ENCODE measurements around the gene MTPN.

MTPN gene

DNA sequence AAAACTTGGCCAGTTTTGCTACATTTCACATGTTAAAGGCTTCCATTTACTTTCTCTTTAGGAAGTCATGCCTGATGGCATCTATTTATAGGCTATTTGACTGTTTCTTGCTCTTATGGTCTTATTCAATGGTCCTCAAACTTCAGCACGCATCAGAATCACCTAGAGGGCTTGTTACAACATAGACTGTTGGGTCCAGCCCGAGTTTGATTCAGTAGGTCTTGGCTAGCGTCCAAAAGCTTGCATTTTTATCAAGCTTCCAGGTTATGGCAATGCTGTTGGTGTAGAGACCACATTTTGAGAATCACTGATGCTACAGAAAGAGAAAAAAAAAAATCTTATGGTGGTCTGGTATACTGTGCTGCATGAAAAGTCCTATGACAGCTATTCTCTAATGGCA lies 51.9 kb downstream of the MTPN start:
- no peaks in the 10 kb centered on the region for H3K9me3 ChIP-seq
- TF ChIP-seq, protein P1, sequence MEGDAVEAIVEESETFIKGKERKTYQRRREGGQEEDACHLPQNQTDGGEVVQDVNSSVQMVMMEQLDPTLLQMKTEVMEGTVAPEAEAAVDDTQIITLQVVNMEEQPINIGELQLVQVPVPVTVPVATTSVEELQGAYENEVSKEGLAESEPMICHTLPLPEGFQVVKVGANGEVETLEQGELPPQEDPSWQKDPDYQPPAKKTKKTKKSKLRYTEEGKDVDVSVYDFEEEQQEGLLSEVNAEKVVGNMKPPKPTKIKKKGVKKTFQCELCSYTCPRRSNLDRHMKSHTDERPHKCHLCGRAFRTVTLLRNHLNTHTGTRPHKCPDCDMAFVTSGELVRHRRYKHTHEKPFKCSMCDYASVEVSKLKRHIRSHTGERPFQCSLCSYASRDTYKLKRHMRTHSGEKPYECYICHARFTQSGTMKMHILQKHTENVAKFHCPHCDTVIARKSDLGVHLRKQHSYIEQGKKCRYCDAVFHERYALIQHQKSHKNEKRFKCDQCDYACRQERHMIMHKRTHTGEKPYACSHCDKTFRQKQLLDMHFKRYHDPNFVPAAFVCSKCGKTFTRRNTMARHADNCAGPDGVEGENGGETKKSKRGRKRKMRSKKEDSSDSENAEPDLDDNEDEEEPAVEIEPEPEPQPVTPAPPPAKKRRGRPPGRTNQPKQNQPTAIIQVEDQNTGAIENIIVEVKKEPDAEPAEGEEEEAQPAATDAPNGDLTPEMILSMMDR (IDR thresholded peaks at IDR 0.05): no peak
- H3K27ac ChIP-seq: no peak overlapping the region
- no peak for DNase-seq
- H3K4me1 ChIP-seq: no peaks in the 10 kb centered on the region
- intact Hi-C loops (cut with DNase I; ENCODE audit: low total_unique reads): no loop called here
- no peak overlapping the region for H3K4me3 ChIP-seq
- H3K27me3 ChIP-seq: no peaks in the 10 kb centered on the region
- H3K36me3 ChIP-seq: peaks cover 0 to 31% (median 12%) of the 10 kb centered on the region in 3 donors

DNA sequence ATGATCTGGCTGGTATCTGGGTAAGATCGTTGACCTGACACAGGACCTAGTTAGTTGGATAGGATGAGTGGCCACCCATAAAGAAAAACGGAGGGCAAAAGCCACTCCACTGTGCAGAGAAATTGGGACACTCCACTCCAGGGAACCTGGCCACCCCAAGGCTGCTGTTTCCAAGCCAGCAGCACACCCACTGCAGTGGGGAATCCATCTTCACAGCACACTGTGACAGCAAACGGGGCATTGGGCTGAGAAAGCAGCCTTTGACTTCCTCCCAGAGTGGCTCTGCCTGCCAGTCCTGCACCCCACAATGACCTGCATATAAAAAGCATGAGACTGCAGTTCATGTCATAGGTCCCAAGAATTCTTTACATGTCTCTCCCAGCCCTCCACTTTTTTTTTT lies 52.9 kb downstream of the MTPN start:
- Histone ChIP-seq H3K9me3 (no peaks in the 10 kb centered on the region), H3K36me3 (peaks cover 0 to 24% (median 5%) of the 10 kb centered on the region in 3 donors), H3K27ac (no peak overlapping the region), H3K27me3 (no peaks in the 10 kb centered on the region), H3K4me3 (no peak overlapping the region), H3K4me1 (no peaks in the 10 kb centered on the region)
- no peak for DNase-seq
- TF ChIP-seq, protein P1 (IDR thresholded peaks at IDR 0.05): no peak
- intact Hi-C loops (cut with DNase I; ENCODE audit: low total_unique reads): no loop called here

DNA sequence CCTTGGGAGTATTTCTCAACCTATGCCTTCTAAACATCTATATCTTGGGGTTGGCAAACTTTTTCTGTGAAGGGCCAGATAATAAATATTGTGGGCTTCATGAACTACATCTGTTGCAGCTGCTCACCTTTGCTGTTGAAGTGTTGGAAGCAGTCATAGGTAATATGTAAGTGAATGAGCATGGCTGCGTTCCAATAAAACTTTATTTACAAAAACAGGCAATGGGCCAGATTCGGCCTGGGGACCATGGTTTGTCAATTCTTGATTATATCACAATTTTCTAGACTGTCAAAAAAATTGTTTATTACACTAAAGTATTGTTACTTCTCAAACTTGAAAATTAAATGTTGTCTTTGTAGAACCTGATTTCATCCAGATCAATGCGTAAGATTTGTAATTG lies 54.9 kb downstream of the MTPN start:
- TF ChIP-seq, protein P1 (IDR thresholded peaks at IDR 0.05): no peak
- DNase-seq: no peak
- intact Hi-C loops (cut with DNase I; ENCODE audit: low total_unique reads): no loop called here
- no peak overlapping the region for H3K27ac ChIP-seq
- no peaks in the 10 kb centered on the region for H3K9me3 ChIP-seq
- H3K4me1 ChIP-seq: no peaks in the 10 kb centered on the region
- no peak overlapping the region for H3K4me3 ChIP-seq
- H3K27me3 ChIP-seq: no peaks in the 10 kb centered on the region
- H3K36me3 ChIP-seq: peaks cover 0 to 6% (median 0%) of the 10 kb centered on the region in 3 donors

DNA sequence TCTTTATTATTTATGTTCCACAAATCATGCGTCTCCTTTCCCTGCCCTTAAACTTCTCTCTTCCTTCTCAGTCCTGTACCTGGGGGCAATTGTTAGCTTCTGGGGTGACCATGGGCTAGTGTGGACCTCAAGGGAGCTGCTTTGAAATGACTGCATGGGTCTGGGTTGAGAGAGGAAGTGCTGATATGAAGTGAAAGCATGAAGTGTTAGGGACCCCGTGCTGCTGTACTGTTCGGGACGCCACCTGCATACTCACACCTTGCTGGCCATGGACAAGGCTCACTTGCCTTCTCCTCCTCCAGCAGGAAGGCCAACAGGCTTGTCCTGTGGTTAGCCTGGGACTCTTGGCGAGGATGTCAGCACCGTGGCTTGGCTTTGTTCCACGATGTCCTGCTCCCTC lies 56.7 kb downstream of the MTPN start:
- intact Hi-C loops (cut with DNase I; ENCODE audit: low total_unique reads): no loop called here

DNA sequence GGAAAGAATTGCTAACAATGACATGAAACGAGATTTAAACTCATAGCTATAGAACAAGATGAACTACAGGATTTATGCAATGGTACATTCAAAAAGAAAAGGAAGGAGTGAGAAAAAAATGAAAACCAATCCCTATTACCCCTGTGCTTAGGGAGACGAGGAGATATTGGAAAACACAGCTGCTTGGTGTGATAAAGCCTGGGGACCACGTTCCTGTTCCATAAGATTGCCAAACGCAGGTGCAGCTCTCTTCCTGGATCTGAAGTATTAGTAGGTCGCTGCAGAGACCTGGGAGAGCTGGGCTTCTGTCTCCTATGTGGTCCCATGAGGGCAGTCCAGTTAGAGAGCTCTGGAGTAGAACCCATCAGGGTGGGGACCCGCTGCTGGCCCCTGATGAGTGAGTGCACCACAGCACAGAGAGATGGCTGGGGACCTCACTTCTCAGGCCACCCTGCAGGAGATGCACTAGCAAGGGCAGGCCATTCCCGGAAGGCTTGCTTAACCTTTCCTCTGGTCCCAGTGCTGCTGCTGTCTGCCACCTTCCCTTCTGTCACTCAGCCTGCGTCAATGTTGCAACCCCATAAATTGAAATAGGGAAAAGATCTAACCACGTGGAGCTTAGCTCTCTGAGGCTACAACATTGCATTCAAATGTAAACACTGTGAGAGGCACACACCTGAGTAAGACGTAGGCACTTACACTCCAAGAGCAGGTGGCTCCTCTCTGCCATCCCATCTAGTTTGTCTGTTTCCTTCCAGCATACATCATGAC lies 57.9 kb downstream of the MTPN start:
- Histone ChIP-seq H3K4me1 (no peaks in the 10 kb centered on the region), H3K4me3 (no peak overlapping the region), H3K27me3 (no peaks in the 10 kb centered on the region), H3K27ac (no peak overlapping the region), H3K9me3 (no peaks in the 10 kb centered on the region), H3K36me3 (no peaks in the 10 kb centered on the region)
- no peak for DNase-seq
- TF ChIP-seq, protein P1 (IDR thresholded peaks at IDR 0.05): no peak
- intact Hi-C loops (cut with DNase I; ENCODE audit: low total_unique reads): no loop called here

More for the DNA sequence above, 56.7 kb downstream of the MTPN start:
- H3K27me3 ChIP-seq: no peaks in the 10 kb centered on the region
- no peak overlapping the region for H3K4me3 ChIP-seq
- no peak overlapping the region for H3K27ac ChIP-seq
- H3K4me1 ChIP-seq: no peaks in the 10 kb centered on the region
- H3K9me3 ChIP-seq: no peaks in the 10 kb centered on the region
- TF ChIP-seq, protein P1 (IDR thresholded peaks at IDR 0.05): no peak
- H3K36me3 ChIP-seq: no peaks in the 10 kb centered on the region
- no peak for DNase-seq
